Measurements from ENCODE around the gene HLA-DOA.
A peak's percentile ranks its signal among the peaks of the same experiment; 100 is the strongest.

The HLA-DOA gene

DNA sequence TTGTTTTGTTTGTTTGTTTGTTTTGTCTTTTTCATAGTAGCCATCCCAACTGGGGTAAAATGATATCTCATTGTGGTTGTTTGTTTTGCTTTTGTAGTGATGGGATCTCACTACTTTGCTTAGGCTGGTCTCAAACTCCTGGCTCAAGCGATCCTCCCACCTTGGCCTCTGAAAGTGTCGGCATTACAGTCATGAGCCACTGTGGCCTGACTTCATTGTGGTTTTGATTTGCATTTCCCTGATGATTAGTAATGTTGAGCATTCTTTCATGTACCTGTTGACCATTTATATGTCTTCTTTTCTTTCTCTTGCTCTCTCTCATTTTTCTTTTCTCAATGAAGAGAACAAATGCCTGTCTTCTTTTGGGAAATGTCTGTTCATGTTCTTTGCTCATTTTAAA is 30.8 kb upstream of the HLA-DOA start:
- TF ChIP-seq, protein P1, sequence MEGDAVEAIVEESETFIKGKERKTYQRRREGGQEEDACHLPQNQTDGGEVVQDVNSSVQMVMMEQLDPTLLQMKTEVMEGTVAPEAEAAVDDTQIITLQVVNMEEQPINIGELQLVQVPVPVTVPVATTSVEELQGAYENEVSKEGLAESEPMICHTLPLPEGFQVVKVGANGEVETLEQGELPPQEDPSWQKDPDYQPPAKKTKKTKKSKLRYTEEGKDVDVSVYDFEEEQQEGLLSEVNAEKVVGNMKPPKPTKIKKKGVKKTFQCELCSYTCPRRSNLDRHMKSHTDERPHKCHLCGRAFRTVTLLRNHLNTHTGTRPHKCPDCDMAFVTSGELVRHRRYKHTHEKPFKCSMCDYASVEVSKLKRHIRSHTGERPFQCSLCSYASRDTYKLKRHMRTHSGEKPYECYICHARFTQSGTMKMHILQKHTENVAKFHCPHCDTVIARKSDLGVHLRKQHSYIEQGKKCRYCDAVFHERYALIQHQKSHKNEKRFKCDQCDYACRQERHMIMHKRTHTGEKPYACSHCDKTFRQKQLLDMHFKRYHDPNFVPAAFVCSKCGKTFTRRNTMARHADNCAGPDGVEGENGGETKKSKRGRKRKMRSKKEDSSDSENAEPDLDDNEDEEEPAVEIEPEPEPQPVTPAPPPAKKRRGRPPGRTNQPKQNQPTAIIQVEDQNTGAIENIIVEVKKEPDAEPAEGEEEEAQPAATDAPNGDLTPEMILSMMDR (IDR thresholded peaks at IDR 0.05; ENCODE audit: insufficient read depth, low read depth, low read length, missing control alignments), result no peak
- H3K4me3 ChIP-seq (ENCODE audit: low read depth, low read length), result no peak overlapping the region
- DNase-seq (ENCODE audit: low read depth), result peak; percentile 64

GRCh38 chr6:33036535-33036934 is 27.1 kb upstream of the HLA-DOA start:
- no peak for DNase-seq (ENCODE audit: low read depth)
- TF ChIP-seq, protein P1 (IDR thresholded peaks at IDR 0.05; ENCODE audit: insufficient read depth, low read depth, low read length, missing control alignments), result no peak
- H3K4me3 ChIP-seq (ENCODE audit: low read depth, low read length), result no peak overlapping the region

- TF ChIP-seq, protein P1 (IDR thresholded peaks at IDR 0.05; ENCODE audit: insufficient read depth, low read depth, low read length, missing control alignments), result no peak
- no peak for DNase-seq (ENCODE audit: low read depth)
- H3K4me3 ChIP-seq (ENCODE audit: low read depth, low read length), result no peak overlapping the region
Measured at GRCh38 chr6:33034554-33034953, 25.2 kb upstream of the HLA-DOA start.

DNA sequence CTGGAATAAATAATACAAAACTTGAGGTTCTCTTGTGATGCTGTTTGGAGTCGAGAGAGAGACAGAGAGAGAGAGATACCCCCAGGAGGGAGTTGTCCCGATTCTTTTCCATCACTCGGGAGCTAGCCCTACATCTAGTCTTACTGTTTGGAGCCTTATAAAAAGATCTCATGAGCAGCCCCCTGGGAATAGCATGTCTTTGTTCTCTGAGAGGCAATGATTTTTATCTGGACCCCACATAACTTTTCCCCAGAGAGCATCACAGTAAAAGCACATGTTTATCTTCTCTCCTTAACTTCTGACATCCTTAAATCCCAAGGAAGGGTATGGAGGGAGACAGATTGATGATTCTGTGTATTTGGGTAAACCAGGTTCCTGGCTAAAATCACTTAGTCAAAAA is 20.9 kb upstream of the HLA-DOA start:
- TF ChIP-seq, protein P1 (IDR thresholded peaks at IDR 0.05; ENCODE audit: insufficient read depth, low read depth, low read length, missing control alignments), result no peak
- peak overlapping the region; percentile 54 for H3K4me3 ChIP-seq (ENCODE audit: low read depth, low read length)
- no peak for DNase-seq (ENCODE audit: low read depth)

GRCh38 chr6:33029328-33030184 is 20.2 kb upstream of the HLA-DOA start:
- peak; percentile 93 for DNase-seq (ENCODE audit: low read depth)
- peak overlapping the region; percentile 54 for H3K4me3 ChIP-seq (ENCODE audit: low read depth, low read length)
- TF ChIP-seq, protein P1 (IDR thresholded peaks at IDR 0.05; ENCODE audit: insufficient read depth, low read depth, low read length, missing control alignments), result no peak

DNA sequence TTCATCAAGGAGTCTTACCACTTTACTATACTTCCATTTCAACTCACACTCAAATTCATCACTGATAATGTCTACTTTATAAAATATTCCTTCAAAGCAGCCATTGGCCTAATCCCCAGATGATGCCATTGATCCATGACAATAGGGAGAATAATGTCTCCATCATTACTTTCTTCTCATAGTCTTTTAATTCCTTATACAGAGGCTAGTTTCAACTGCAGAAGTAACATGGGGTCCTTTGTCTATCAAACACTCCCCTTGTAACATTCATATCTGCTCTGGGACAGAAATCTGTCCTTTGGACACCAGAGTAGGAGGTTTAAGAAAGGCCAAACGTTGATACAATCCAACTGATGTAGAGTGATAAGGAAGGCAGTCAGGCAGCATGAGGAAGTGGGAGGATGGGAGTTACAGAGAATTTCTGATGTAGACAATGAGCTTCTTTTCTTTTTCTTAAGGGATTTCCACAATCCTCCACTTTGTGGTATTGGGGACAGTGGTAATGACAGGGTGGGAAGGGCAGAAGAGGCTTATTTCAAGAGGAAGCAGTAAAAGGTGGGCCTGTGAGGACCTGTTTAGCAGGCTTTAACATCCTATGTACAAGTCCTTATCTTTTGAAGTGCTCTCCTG is 18.9 kb upstream of the HLA-DOA start:
- TF ChIP-seq, protein P1 (IDR thresholded peaks at IDR 0.05; ENCODE audit: insufficient read depth, low read depth, low read length, missing control alignments), result no peak
- peak; percentile 43 for DNase-seq (ENCODE audit: low read depth)
- H3K4me3 ChIP-seq (ENCODE audit: low read depth, low read length), result no peak overlapping the region
